COR-L47 (cell line): ENCODE results near the gene PDGFRA.

Experiments
- DNase-seq: peaks from one replicate; lab custom pipeline; 2025; lab: John Stamatoyannopoulos, UW

PDGFRA gene

DNA sequence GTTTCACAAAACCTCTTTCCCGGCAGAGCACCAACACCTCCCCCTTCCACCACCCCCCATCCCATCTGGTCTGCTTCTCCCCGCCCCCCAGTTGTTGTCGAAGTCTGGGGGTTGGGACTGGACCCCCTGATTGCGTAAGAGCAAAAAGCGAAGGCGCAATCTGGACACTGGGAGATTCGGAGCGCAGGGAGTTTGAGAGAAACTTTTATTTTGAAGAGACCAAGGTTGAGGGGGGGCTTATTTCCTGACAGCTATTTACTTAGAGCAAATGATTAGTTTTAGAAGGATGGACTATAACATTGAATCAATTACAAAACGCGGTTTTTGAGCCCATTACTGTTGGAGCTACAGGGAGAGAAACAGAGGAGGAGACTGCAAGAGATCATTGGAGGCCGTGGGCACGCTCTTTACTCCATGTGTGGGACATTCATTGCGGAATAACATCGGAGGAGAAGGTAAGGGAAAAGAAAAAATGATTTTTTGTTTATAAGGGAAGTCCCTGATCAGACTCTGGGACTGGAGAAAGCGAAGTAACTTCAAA lies at the start of gene PDGFRA:
TSS of gene PDGFRA (plus strand) at position 333 of the 541 bp plus-strand sequence. CDS start 29,476 bp downstream, outside the sequence.
- no peak for DNase-seq

DNA sequence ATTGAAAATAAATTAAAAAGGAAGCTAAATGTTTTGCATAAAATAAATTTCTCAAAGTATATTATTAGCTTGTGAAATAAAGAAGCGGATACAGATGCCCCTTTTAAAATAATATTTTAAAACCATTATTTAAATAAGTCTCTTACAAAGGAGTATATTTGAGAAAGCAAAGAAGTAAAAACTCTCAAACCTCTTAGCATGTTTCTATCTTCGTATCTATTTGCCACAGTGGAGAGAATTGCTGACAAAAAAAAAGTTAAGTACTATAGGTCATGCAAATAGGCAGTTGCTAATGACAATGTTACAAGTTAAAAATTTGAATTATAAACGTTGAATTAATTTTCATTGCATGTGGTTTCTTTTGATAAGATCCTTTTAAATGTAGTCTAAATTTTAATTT lies 44.5 kb upstream of the PDGFRA start:
- no peak for DNase-seq

DNA sequence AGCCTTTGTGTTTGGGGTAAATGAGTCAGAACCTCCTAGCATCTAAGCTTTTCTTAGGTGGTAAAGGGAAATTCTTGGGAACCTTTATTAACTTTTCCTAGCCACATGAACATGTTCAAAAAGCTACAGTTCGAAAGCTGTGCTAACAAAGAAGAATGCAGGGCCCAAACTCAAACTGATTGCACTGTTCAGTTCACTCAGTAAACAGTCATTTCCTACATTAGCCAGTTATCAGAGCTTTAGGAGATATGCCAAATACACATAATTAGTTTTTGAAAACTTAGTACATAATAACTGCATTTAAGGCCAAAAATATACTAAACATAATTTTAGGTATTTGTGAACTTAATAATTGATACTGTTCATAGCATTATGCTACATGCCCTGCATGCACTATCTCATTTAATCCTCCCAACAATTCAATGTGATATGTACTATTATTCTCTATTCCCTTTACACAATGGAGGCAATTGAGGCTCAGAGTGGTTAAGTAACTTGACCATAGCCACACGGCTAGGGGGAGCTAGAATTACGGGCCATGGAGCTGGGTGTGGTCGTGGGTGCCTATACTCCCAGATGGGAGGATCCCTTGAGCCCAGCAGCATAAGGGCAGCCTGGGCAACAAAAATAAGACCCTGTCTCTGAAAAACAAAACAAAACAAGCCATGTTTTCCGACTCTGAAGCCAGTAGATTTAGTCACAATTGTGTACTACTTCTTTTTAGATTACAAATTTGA lies 43.9 kb upstream of the PDGFRA start:
- DNase-seq: no peak

DNA sequence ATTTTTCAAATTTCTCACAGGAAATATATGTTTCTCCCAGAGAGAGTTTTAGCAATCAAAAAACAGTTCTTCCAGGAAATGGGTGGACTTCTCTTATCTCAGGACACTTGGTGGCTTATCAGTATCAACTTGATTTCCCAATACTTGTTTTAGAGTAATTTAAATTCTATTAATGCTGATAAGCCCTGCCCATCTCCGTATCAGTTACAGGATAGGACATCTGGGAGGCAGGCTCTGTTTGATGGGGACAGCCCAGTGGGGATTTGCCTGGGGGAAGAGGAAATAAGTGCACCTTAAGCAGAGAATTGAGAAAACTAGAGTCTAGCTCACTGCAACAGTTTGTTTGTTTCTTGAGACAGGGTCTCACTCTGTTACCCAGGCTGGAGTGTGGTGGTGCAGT lies 43.2 kb upstream of the PDGFRA start:
- no peak for DNase-seq

DNA sequence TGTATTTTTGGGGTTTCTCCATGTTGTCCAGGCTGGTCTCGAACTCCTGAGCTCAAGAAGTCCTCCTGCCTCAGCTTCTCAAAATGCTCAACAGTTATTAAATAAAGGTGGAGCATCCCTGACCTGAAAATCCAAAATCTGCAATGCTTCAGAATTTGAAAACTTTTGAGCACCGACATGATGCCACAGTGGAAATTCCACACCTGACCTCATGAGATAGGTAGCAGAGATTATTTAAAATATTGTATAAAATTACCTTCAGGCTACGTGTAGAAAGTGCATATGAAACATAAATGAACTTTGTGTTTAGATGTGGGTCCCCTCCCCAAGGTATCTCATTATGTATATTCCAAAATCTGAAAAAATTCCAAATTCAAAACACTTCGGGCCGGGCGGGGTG lies 42.7 kb upstream of the PDGFRA start:
- no peak for DNase-seq

DNA sequence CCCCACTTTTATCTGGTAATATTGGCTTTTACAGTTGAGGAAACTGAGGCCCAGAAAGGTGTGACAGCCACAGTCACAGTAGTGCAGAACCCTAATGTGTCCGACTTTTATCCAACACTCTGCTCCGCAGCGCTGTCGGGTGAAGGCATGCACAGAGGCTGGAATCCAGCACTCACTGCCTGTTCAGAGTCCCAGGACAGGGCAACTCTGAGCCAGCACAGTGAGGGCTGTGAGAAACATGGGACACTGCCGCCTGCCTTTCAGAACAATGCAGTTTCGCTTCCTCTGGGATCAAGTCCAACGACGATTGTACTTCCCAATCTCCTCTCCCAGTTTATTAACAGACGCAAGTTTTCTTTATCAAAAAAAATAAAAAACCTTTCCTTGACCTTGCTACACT lies 41.9 kb upstream of the PDGFRA start:
- no peak for DNase-seq

DNA sequence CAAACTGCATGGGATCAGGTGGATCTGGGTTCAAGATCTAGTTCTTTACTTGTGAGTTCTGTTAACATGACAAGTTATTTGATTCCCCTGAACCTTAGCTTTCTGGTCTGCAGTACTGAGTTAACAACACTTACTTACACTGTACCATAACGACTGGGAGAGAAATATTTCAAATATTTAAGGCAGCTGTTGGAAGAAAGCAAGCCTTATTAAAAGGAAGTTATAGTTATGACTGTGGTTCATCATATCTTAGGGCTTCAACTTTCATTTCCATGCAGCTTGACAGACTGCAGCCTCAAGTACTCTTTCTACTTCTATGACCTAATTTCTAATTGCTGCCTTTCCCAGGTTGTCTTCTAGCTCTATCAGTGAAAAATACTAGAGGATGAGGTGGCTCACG lies 40.0 kb upstream of the PDGFRA start:
- DNase-seq: no peak

DNA sequence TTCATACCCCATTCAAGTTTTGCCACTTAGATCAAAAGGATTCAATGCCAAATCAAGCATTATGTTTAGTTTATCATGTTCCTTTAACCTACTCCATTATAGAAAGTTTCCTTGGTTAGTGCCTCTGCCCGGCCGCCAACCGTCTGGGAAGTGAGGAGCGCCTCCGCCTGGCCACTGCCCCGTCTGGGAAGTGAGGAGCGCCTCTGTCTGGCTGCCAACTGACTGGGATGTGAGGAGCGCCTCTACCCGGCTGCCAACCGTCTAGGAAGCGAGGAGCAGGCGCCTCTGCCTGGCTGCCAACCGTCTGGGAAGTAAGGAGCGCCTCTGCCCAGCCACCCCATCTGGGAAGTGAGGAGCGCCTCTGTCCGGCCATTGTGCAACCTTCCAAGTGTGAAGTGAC lies 36.3 kb upstream of the PDGFRA start:
- no peak for DNase-seq

DNA sequence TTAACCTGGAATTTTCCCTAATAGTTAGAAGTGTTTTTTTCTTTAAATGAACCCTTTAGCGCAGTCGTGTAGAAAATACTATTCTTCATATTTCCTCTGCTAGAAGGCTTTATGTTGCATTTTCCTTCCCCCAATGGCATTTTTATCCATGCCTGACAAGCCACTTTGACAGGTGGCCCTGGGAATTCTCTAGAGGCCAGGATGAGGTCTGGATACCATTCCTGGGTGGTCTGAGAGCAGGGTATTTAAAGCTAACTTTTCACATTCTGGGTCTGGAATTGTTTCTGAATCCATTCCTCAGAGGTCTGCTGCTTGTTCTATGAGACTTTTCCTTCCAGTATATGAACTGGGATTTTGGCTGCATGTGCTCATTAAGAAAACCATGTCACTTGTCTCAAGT lies 31.2 kb upstream of the PDGFRA start:
- DNase-seq: no peak

DNA sequence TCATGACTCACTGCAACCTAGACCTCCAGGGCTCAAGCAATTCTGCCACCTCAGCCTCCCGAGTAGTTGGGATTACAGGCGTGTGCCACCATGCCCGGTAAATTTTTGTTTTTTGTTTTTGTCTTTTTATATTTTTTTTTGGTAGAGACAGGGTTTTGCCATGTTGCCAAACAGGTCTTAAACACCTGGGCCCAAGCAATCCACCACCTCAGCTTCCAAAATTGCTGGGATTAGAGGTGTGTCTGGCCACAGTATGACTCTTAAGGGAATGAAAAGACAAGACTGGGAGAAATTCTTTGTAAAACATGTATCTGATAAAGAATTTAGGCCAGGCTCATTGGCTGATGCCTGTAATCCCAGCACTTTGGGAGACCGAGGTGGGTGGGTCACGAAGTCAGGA lies 29.2 kb upstream of the PDGFRA start:
- no peak for DNase-seq

DNA sequence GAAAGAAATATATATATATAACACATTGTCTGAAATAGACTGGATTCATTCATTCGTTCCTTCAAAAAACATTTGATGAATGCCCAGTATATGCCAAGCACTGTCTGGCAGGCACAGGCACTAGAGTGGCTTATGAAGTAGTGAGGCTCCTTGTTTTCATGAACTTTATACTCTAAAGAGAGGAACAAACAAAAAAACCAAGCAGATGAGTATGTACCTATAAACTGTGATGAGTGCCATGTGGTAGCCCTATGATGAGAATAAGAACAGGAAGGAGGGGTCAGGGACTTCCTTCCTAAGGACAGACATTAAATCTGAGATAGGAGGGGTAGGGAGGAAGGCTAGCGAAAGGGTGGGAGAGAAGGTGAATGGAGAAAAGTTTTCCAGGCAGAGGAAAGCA lies 19.5 kb upstream of the PDGFRA start:
- no peak for DNase-seq

DNA sequence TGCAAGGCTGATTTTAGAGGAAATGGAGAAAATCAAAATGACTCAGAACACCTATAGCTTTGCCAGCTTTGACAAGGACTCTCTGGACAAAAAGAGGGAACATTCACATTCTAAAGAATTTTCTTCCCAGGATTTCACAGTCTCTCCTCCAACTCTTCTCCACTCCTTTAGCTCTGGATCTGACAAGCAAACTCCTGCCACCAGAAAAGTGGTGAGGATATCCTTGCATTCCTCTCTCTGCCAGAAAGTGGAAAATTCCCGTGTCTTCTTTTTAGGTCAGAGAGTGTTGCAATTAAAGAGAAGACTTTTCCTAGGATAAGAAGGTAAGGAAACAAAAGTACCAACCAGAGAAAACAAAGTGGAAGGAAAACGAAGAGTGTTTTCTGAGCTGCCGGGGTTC lies 16.1 kb upstream of the PDGFRA start:
- no peak for DNase-seq

DNA sequence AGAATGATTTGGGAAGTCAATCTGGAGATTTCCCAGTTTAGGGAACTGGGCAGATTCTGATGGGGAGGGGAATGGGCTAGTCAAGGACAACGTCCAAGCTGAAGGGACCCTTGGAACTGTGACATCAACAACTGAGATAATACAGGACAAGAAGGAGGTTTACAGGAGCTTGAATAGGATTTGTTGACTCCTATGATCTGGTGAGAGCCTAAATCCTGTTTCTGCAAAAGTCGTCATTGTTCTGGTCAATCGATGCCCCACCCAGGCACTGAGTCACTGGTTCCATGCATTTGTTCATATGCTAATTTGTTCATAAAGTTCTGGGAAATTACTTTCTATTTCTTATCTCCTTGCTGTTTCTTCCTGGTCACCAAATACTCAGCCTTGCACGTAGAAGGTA lies 15.3 kb upstream of the PDGFRA start:
- DNase-seq: no peak

DNA sequence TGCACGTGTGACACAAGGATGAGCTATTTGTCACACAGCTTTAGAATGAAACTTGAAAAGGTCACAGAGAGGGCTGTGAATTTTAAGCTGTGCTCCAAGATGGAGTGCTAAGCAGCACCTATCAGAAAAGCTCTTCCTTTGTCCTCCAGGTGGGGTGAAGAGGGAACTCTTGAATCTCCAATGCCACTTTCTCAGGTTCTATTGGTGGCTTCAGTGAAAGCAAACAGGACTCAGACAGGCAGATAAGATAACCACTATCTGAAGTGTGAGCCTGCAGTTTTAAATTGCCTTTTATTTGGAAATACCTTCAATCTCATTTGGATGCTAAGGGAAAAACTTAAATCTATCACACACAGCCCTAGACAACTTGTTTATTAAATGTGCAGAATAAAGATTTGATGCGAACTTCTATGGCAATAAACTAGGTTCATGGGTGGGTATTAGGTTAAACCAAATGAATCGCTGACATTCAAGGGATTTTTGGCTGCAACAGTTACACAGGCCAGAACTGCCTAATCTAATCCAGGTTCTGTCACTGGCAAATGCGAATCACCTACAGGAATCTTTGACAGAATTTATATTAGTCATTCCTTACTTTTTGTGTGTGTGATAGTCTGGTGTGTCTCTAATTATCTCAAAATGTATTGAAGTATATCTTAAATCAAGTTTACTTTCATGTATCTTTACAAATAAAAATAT lies 13.6 kb upstream of the PDGFRA start:
- DNase-seq: no peak

DNA sequence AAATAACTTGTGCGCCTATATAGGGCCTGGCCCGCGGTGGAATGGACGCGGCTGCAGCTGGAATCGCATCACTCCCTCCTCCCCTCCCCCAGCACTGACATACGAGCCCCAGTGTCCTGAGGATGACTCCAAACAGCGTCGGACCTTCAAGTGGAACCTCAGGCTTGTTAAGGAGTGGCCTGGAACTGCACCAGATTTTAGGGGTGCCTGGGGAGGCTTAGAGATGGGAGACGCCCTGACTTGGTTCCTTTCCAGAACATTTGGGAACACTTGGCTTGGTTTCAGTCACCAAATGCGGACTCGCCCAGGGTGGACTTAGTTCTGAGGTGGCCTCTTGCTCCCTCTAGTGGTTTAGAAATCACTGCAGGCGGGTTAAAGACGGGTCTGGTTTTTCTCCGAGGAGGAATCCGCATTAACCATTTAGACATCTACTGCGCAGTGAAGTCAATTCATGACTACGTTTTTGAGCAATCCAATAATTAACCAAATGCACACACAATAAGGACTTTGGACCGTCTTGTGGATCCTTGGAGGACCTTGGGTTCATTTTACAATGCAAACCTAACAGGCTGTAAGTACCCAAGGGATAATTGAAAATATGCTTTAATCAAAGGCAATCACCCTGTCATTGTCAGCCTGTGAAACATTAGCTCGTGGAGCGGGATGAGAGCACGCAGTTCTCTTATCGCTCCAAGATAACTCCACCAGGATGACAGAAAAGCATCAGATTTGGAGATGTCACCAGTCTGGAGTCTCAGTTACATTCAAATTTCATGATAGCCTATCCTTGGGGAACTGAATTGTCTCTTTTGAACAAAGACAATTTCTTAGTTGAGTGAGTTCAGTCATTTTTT lies 11.2 kb upstream of the PDGFRA start:
- DNase-seq: peak; percentile 67

DNA sequence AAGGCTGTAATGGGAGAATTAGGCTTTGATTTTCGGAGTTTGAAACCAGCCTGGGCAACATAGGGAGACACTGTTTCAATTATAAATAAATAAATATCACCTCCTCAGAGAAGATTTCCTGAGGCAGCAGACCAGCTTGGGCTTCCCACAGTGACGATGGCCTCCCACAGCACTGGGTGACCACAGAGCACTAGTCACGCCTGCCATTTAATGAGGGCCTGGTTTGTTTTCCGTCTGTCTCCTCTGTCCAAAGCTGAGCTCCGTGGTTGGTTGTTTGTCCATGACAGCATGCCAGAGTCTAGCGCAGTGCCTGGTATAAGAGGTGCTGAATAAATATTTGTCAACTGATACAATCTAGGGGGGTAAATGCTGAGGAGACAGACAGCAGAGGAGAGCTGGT lies 10.4 kb upstream of the PDGFRA start:
- no peak for DNase-seq

DNA sequence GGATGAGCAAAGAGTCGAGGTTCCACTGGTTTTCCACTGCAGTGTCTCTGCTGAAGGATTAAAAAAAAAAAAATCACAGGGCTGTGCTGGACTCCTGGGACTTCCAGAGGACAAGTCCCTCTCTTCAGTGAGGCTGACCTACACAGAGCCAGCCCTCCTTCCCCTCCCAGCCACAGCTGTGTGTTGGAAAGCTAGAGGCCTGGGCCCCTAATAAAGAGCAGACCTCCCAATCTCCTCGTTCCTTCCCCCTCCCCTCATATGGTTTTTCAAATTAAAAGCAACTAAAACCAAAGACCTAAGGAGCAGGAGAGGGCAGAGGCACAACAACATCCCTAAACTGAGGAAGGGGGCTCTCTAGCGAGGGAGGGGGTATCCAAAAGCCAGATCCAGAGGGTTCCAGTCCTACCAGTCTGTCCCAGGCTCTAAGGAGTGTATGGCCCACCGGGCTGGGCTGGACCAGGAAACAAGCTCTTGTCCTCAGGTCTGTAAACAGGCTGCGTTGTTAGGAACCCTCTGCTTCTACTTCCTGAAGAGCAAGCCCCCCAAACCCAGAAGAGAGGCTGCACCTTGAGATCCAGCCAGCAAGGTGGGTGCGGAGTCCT lies 4.0 kb upstream of the PDGFRA start:
- DNase-seq: no peak

DNA sequence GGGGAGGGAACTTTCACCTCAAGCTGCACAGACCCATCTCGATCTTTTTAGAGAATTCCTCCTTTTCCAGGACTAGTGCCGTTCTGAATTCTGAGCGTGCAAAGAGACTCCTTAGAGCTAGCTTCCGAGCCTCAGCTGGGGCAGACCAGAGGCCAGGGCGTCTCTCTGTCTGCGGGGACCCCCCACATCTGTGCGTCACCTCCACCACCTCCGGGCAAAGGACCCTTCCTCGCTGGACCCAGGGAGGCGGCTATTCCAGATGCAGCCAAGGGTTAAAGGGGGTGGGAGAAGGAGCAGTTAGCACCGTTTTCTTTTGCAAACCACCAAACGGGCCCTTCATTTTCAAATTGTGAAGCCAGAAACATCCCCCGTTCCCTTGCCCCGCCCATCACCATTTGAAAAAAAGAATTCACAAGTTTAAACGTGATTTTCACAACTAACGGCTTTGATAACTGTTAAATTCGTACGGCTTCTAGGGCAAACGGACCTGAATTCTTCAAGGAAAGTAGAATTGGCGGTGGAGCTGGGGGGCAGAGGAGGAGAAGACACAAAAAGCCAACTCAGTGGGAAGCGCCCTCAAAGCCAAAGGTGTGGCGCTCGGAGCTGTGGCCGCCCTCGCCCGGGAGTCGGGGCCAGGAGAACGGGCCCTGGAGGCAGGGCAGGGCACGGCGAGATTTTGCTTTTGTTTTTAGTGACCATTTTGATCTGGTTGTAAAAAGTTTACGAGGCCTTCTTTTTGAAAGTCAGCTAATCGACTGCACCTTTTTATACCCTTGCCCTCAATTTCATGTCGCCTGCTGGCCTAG lies 3.3 kb upstream of the PDGFRA start:
- DNase-seq: no peak

DNA sequence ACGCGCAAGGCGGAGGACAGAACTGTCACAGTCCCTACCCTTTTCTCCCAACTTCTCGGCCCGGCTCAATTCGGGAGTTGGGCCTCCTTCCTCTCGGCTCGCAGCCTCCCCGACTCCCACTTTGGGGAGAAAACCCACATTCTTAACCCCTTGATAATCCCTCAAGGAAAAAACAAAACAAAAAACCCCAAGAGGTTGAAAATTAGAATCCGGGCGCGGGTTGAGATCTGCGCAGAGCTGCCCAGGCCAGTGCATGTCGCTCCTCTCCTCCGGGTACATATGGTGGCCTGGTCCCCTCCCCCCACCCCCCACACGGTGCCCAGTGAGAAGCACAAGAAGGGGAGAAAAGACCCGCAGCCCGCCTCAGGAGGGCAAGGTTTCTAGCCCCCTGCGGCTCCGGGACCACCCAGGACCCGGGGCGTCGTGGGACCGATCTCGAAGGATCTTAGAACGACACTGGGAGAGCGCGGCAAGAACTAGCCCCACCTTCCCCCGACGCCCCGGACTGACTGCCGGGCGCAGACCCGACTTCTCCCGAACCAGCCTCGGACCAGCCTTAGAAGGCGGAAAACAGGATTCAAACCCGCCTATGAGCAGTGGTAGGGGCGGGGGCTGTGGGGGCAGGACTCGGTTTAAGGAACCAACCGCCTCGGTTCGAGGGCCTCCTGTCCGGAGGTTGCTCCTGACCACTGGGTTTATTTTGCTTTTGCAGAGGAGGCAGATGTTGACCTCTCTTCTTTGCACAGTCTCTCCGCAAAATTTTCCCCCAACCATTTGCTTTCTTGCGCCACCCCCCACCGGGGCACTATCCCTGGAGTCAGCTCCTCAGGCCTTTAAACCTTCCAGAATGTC lies 2.5 kb upstream of the PDGFRA start:
- DNase-seq: no peak
